ENCODE data around the gene RBM17.

- TF ChIP-seq KDM1A (IDR thresholded peaks at IDR 0.05; ENCODE audit: borderline replicate concordance) (no peak), CEBPB (IDR thresholded peaks at IDR 0.05; ENCODE audit: borderline replicate concordance in 1 of 2, low read depth in 2 of 2, low read length in 2 of 2) (no peak), CTCF (IDR thresholded peaks at IDR 0.05 in 2 of 3, conservative IDR thresholded peaks at IDR 0.05 in 1 of 3; ENCODE audit: control insufficient read depth in 2 of 3, extremely low read depth in 1 of 3, insufficient read depth in 1 of 3, low read depth in 3 of 3, low read length in 3 of 3) (no peak), CHD1 (IDR thresholded peaks at IDR 0.05; ENCODE audit: low read depth, low read length) (no peak), HCFC1 (IDR thresholded peaks at IDR 0.05; ENCODE audit: low read length) (no peak), POLR2AphosphoS5 (IDR thresholded peaks at IDR 0.05; ENCODE audit: low read length) (no peak), MXI1 (IDR thresholded peaks at IDR 0.05; ENCODE audit: low read depth, low read length) (no peak), MAX (IDR thresholded peaks at IDR 0.05; ENCODE audit: low read depth, low read length) (no peak), YY1 (IDR thresholded peaks at IDR 0.05; ENCODE audit: low read depth, low read length) (no peak)
These were observed 26.6 kb downstream of the RBM17 start for GRCh38 chr10:6115411-6115810.
